HG03159 (cell line): ENCODE results near the gene DVL1.
A peak's percentile ranks its signal among the peaks of the same experiment; 100 is the strongest.

ENCODE experiments used
- ATAC-seq: cut with Tn5 transposase; IDR thresholded peaks from one replicate; pipeline ENCODE4 v1.9.1; 2021; ENCODE audit warnings: mild to moderate bottlenecking, moderate library complexity; ENCODE audit not compliant: unreplicated experiment

DVL1 gene

DNA sequence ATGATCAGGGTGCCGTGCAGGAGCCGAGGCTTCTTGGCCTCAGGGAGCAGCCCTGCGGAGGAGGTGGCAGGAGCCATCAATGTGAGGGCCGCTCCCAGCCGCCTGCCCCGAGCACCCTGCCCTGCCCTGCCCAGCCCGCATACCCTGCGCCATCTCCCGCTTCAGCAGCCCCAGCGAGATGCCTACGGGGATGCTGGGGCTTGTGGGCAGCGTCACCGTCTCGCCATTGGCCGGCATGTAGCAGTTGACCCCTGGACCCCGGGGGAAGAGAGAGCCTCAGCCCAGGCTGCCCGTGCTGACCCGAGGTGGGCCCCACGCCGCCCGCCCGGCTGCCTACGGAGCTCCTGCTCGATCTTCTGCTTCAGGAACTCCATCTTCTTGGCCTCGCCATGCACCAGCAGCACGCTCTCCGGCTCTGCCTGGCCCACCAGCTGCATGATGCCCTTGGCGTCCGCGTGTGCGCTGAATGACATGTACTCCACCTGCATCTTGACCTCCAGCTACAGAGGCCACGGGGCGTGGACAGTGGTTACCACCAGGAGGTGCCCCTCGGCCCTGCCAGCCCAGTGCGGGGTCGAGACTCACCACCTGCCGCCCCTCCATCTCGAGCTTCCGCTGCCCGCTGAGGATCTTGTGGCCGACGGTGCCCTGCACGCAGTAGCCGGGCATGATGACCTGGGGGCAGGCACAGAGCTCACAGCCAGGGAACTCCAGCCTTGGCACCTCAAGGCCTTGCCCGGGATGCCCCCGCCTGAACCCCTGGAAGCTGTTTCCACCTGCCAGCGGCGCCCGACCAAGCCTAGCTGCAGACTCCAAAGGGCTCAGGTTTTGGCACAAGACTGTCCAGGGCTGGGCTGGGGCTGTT is 36.5 kb downstream of the DVL1 start:
- ATAC-seq = no peak

DNA sequence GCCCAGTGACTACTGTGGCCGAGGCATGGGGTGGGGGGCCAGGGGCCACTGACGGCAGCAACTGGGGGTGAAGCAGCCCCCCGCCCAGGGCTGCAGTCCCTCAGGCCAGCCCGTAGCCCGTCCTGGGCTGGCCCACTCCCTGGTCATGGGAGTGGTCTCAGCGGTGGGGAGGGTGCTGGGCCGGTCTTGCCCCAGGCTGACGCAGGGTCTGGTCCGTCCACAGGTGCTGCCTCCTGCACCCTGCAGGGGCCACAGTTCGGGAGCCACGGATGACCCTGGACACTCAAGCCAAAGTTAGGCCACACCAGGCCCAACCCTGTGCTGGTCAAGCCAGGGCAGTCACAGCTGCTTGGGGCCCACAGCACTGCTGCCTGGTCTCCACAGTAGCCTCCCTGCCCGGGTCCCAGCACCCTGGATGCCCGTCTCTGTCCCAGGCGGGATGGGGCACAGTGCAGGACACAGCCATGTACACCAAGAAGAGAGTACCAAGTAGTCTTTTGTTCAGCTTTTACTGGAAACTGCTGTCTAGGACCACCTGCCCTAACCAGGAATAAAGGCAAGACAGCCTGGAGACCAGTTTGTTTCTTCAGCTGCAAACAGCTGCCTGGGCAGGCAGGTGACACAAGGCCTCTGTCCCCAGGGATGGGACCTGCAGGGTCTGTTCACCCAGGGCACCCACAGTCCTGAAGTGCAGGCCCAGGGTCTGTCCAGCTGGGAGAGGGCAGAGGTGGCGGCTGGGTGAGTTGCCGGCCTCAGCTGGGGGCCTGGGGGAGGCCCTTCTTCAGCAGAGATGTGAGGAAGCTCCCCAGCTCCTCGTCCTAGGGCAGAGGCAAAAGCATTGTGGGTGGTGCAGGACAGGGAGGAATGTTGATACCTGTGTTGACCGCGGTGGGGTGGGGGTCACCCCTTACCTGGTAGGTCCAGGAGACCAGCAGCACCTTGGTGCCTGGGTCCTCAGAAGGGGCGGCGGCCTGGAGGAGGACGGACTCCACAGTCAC is 37.8 kb downstream of the DVL1 start:
- no peak for ATAC-seq

DNA sequence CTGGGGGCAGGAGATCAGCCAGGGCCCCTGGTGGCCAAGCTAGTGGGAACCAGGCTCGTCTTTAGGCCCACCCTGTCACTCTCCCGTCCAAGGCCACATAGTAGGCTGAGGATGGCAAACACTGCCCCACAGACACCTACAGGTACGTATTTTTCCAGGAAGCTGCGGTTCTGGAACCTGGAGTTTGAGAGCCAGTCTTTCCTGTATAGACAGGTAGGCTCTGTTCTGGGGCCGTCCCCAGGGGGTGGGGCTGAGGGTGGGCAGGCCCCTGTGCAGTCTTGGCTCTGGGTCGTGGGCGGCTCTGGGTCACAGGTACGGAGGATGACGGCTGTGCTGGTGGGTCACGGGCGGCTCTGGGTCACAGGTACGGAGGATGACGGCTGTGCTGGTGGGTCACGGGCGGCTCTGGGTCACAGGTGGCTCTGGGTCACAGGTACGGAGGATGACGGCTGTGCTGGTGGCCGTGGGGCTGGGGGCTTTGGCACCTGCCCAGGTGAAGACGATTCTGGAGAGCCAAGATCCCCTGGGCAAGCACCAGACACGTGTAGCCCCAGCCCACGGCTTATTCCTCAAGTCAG is 38.7 kb downstream of the DVL1 start:
- no peak for ATAC-seq

DNA sequence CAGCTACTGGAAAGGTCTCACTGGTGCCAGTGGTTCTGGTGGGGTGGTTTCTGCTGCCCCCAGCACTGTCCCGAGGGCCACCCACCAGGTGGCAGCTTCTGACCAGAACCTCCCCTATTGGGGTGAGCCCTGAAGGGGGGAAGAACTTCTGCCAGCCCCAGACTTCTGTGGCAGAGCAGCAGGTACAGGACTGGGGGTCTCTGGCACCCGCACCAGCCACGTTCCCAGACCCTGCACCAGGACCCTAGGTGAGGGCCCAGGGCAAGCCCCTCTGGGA is 39.2 kb downstream of the DVL1 start:
- ATAC-seq = no peak

DNA sequence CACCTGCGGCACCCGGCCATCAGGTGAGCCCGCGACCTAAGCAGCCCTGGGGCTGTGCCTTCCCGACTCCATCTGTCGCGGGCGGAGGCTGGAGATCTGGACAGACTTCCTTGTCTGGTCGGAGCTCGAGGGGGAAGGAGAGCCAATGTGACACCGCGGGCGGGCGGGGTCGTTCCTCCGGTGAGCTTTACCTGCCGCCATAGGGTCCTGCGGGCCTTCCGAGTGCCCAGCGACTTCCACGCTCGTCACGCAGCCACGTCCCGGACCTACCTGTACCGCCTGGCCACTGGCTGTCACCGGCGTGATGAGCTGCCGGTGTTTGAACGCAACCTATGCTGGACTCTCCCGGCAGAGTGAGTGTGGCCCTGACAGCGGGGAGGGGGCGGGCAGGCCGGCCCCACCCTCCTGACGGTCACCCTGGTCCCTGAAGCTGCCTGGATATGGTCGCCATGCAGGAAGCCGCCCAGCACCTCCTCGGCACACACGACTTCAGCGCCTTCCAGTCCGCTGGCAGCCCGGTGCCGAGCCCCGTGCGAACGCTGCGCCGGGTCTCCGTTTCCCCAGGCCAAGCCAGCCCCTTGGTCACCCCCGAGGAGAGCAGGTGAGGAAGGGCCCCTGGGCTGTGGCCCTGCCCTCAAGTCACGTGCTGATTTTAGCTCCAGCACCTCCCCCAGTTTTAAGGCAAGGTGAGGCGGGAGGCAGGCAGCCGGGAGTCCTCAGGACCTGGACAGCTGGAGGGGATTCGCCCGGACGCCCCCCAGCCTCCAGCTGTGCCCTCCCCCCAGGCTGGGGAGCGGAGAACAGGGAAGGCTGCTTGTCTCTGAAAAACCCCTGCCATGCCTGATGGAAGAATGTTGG is 39.7 kb downstream of the DVL1 start:
- ATAC-seq = no peak

DNA sequence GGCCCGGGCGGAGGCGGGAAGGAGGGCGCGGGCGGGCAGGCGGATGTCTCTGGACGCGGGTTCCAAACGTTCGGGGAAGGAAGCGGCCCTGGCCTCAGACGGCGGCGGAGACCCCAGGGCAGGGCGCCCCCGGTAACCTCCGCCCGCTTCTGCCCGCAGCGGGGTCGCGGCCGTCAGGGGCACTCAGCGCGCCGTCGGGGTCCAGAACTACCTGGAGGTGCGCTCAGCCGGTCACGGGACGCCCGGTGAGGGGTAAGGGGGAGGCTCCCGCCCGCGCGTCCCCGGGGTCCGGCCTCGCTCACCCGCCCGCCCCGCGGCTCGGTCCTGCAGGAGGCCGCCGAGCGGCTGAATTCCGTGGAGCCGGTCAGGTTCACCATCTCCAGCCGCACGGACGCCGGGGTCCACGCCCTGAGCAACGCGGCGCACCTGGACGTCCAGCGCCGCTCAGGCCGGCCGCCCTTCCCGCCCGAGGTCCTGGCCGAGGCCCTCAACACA is 40.4 kb downstream of the DVL1 start:
- peak; percentile 0 for ATAC-seq

DNA sequence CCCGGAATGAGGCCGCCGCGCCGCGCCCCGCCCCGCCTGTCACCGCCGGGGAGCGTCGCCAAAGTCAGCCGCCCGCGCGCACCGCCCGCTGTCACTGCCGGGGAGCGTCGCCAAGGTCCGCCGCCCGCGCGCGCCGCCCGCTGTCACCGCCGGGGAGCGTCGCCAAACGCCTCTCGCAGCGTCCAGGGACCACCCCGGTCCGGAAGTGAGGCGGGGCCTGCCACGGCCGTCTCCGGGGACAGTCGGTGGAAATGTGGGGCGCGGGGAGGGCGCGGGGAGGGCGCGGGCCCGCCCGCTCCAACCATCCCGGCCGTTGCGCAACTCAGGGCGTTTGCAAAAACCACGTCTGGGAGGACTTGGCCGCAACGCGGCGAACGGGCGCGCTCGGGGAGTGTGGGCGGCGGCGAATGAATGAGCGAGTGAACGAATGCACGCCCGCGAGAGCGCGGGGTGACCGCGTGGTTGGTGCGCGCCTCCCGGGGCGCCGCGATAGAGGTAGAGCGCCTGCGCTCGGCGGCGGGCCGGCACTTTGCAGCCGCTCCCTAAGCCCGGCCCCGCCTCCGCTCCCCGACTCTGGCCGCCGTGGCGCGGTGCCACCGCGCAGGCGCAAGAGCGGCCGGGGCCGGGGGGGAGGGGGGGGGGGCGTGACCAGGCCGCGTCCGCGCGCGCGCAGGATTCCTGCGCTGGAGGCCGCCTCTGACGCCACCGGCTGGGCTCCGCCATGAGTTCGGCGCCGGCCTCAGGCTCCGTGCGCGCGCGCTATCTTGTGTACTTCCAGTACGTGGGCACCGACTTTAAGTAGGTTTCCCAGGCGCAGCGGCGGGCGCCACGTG is 41.1 kb downstream of the DVL1 start, which contains the start of the genes ACAP3 and PUSL1:
Gene ACAP3 (minus strand): TSS at position 8 of the 833 bp plus-strand sequence. CDS start 115 bp downstream, outside the sequence.
Gene PUSL1 (plus strand): TSS at position 675 of the 833 bp plus-strand sequence. CDS start 47 bp downstream, at position 722.
- peak; percentile 59 for ATAC-seq

DNA sequence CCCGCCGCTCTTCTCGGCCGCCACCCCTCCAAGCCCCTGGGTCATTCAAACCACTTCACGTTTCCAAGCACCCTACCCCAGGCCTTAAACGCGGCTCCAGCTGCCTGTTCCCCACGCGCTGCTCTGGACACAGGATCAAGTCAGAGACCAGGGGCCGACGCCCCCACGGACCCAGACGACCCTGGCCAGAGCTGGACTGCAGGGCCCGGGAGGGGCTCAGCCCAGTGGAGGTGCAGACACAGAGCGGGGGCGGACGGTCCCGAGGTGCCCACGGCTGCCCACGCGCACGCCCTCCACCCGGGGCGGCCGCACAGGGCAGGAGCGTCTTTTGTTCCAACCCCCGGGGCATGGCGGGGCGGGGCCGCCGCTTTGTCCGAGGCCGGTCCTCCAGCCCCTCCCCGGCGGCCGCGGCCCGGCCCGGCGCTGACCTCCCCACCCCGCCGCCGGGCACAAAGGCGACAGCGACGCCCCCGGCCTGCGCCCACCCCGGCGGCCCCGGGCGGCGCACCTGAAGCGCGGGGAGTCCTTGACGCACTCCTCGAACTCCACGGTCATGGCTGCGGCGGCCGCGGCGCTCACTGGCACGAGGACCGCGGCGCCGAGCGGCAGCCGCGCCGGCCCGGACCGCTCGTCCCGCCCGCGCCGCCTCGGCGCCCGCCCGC is 41.8 kb downstream of the DVL1 start:
- ATAC-seq = no peak

DNA sequence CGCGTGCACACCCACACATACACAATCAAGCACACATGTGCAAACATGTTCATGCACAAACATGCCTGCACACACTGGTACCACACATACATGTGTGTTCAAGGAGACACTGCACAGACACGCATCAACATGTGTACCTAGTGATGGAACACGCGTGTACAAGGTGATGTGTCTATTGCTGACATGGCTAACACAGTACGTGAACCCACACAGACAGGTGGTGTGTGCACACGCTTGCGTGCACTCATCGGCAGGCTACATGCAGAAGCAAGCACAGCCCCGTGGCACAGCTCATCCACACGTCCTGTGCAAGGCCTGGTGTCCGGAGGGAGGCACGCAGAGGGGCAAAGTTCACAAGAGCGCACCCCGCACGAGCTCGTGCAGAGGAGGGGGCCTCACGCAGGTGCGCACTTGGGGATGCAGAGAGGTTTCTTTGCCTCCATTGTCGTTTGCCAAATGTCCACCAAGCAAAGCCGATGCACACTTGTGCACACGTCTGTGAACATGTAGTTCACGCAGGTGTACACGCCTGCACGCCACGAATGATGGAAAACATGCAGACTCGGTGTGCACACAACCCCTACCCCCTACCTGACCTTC is 42.5 kb downstream of the DVL1 start:
- ATAC-seq = no peak

DNA sequence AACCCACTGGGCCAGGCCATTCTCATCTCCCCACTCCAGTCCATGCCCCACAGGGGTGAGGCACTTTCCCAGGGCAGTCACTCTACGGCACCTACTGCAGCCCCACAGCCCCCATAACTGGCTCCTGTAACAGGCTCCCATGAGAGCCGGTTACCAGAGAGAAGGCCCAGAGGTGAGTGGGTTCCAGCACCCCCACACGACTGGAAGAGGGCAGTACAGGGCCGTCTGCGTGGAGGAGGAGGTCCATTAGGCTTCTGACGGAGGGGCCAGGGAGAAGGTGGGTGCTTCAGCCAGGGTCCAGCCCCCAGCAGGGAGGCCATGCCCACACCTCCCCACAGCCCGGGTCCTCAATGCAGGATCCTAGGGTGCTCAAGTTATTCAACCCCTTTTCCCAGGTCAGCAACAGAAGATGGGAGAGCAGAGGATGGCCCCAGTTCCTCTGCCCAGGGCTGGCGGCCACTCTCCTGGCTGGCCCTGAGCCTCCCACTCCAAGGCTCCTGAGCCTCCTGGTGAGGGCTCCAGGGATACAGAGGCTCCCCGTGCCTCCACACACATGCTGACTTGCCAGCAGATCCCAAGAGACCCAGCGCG is 43.1 kb downstream of the DVL1 start:
- no peak for ATAC-seq

DNA sequence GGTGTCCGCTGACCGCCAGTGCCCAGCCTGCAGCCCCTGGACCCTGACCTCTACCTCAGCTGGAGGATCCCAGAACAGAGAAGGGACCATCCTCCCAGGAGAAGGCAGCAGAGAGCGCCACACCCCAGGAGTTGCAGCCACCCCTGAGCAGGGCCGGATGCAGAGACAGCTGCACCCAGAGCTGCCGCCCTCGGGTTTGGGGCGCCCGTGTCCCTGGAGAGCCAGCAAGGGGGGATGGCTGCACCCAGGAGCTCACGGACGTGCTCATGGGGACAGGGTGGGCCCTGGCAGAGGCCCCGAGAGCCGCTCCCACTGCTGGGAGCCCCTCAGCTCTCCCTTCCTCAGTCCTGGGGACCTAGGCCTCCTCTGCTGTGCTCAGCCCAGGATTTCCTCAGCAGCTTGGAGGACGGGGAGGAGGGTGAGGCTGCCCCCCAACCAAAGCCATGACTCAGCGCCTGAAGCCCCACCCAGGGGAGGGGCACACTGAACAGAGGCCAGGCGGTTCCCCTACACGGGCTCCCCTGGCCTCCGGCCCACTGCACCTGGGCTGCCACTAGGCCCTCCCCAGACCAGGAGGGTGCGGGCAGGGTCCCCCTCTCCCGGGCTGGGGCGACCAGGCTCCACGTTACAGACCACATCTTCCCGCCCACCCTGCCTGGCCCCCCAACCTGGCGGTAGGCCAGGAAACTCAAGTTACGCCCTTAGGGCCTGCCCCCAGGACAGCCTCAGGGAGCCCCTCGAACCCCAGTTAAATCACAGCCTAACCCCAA is 43.7 kb downstream of the DVL1 start:
- ATAC-seq = no peak

DNA sequence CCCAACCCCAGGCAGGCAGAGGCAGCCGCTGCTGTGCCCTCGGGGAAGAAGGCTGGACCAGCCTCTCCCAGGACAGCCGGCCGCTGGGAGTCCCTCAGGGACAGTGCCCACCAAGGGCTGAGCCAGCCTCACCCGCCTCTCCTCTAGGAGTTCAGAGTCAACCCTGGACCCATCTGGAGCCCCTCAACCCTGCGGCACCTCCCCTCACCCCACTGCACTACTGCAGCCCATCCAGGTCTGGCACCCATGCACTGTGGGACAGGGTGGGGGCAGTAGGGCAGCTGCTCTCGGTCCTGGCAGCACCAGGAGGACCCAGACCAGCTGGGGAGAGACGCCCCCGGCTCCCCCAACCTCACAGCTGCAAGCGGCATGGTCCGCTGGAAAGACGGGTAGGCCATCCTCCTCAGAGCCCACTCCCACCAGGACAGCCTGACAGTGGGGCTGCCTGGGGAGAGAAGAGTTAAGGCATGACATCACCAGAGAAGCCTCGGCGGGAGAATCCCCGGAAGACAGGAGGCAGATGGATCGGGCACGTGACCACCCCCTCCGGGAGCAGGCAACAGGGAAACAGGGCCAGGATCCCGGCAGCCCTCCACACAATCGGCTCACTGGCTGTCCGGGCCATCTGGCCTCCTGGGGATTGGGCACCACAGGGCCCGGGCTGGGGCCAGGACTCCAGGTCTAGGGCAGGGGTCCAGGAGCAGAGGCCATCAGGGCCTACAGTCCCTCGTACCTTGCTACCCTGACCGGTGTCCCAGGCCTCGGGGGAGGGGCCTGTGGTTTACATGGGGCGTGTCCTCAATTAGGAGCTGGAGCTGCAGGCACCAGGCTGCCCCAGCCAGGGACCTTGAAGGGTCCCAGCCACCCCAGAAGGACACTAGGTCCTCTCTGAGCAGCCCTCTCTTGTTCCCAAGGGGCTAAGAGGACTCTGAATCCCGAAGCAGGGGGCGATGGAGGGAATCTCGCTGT is 44.6 kb downstream of the DVL1 start:
- ATAC-seq = no peak

DNA sequence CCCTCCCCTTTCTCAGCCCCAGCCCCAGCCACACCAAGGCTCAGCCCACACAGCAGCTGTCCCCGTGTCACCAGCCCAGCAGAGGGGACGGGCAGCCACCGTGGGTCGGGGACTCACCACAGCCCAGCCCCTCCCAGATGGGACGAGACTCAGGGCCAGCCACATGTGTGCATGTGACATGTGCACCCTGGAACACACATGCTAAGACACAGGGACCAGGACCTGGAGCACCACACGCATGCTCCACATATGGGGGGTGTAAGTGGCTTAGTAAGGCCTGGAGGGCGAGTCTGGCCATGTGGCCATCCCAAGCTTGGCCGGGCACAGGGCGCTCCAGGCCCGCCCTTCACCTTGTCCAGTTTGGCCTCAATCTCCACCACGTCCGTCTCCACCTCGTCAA is 45.5 kb downstream of the DVL1 start:
- no peak for ATAC-seq

DNA sequence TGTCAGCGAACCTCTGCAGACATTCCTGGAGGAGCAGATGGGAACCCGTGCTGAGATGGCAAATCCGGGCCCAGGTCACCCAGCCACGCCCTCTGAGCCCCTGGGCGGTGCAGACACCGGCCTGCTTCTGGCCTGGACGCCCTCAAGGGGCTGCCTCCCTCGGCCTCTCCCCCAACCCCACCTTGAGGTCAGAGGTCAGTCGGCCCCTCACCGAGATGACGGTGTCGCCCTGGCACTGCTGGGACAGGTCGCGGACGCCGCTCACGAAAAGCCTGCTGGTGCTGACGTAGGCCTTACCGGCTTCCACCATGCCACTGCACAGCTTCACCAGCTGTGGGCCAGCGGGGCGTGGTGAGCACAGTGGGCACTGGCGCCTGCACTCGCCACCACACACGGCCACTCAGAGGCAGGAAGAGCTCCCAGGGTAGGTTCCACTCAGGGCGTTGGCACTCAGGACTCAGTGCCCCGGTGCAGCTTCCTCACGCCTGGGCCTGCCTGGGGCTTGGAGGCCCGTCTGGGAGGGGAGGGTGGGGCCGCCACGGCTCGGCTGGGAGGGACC is 46.2 kb downstream of the DVL1 start:
- no peak for ATAC-seq

DNA sequence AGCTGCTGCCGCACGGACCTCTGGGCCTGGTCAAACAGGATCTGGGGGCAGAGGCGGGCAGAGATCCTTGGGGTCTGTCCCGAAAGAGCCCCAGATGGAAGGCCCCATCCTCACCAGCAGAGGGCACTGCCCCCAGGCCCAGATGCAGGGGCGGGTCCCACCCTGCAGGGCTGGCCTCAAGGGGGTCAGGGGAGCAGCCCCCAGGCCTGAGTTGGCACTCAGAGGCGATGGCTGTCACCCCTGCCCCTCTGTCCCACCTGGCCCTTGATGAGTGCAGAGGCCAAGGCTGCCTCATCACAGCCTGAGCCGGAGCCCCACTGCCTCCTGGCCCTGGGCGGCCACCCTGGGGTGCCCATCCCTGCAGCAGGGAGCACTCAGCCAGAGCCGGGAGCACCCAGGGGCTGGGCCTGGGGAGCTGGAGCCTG is 47.2 kb downstream of the DVL1 start:
- ATAC-seq = no peak

DNA sequence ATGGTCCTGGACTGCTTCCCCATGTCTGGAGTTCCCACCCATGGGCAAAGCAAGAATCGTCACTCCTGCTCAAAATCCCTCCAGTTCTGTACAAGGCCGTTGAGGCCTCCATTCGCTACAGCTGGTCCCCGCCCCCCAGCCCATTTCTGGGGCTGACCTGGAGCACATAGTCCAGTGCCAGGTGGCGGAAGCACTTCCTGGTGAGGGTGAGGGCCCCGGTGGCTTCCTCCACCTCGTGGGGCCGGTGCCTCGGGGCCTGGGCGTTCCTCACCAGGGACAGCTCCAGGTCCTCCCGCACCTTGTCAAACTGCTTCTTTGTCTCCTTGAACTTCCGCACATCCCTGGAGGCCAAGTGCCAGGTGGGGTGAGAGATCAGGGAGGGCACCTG is 48.9 kb downstream of the DVL1 start:
- ATAC-seq = no peak
